Neural progenitor cell (in vitro differentiated cells): ENCODE results near the gene VEGFA.

Source experiments
- EZH2 ChIP-seq: fragments of 200-600 bp; sonication (generic); IDR thresholded peaks from 2 replicates; pipeline ENCODE4 v1.6.1; 2017; ENCODE audit warnings: antibody characterized with exemption, mild to moderate bottlenecking, moderate library complexity
- TF ChIP-seq, protein P1 (sequence below): fragments of 200-600 bp; sonication (generic); IDR thresholded peaks from 2 replicates; pipeline ENCODE4 v1.5.1; 2017; ENCODE audit warnings: antibody characterized with exemption, mild to moderate bottlenecking

DNA sequence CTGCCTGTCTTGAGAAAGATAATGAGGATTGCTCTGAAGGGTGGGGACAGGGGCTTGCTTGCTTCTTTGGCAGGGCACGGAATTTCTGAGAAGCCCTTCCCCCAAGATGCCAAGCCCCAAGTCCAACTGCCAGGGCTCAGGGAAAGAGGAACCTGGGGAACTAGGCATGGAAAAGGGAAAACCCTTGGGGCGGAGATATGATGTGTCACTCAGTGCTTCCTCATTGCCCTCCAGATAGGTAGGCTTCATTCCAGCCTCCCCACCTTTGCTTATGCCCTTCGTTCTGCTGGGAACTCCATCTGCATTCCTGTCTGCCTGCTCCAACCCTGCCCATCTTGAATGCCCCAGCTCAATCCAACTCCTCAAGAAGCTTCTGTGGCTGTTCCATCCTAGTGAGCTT, 61.2 kb downstream of the VEGFA start:
- no peak for TF ChIP-seq EZH2
- TF ChIP-seq, protein P1, sequence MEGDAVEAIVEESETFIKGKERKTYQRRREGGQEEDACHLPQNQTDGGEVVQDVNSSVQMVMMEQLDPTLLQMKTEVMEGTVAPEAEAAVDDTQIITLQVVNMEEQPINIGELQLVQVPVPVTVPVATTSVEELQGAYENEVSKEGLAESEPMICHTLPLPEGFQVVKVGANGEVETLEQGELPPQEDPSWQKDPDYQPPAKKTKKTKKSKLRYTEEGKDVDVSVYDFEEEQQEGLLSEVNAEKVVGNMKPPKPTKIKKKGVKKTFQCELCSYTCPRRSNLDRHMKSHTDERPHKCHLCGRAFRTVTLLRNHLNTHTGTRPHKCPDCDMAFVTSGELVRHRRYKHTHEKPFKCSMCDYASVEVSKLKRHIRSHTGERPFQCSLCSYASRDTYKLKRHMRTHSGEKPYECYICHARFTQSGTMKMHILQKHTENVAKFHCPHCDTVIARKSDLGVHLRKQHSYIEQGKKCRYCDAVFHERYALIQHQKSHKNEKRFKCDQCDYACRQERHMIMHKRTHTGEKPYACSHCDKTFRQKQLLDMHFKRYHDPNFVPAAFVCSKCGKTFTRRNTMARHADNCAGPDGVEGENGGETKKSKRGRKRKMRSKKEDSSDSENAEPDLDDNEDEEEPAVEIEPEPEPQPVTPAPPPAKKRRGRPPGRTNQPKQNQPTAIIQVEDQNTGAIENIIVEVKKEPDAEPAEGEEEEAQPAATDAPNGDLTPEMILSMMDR, result no peak
